ENCODE data around the gene RABGAP1L.
"Not testable (repeated sequence)": the region's sequence is repeated elsewhere in the genome, so short reads cannot be mapped to it uniquely, and the experiment has no call there.

Gene RABGAP1L

GRCh38 chr1:174884566-174884965 lies 725.2 kb downstream of the RABGAP1L start:
- TF ChIP-seq CTCF (IDR thresholded peaks at IDR 0.05; ENCODE audit: control extremely low read depth, extremely low read depth, low read depth, missing control alignments) = no peak
- CTCF ChIA-PET = interaction anchor here (1.2 kb wide), 1 partner anchor 27 kb away, joined by 4 read pairs; no protein-coding TSS in a partner anchor
- no peak for DNase-seq (ENCODE audit: extremely low spot score)
- POLR2A ChIA-PET = interaction anchor here (0.7 kb wide), 1 partner anchor 10 kb away, joined by 3 read pairs; no protein-coding TSS in a partner anchor

- ChIA-PET POLR2A (no interaction called here), CTCF (interaction anchor here (1.2 to 2.0 kb wide), 3 partner anchors 12 to 627 kb away, joined by 3 to 6 read pairs (median 4); no protein-coding TSS in a partner anchor)
- TF ChIP-seq CTCF (IDR thresholded peaks at IDR 0.05; ENCODE audit: control extremely low read depth, extremely low read depth, low read depth, missing control alignments) = no peak
- no peak for DNase-seq (ENCODE audit: extremely low spot score)
Observed at GRCh38 chr1:174890024-174890423, 730.7 kb downstream of the RABGAP1L start.

GRCh38 chr1:174892016-174892415 lies 732.7 kb downstream of the RABGAP1L start:
- TF ChIP-seq CTCF (IDR thresholded peaks at IDR 0.05; ENCODE audit: control extremely low read depth, extremely low read depth, low read depth, missing control alignments) = no peak
- ChIA-PET CTCF (interaction anchor here (1.1 to 2.2 kb wide), 3 partner anchors 15 to 107 kb away, joined by 3 to 5 read pairs (median 4); no protein-coding TSS in a partner anchor), POLR2A (no interaction called here)
- DNase-seq (ENCODE audit: extremely low spot score) = no peak

- POLR2A ChIA-PET = no interaction called here
- no peak for DNase-seq (ENCODE audit: extremely low spot score)
- no peak for TF ChIP-seq CTCF (IDR thresholded peaks at IDR 0.05; ENCODE audit: control extremely low read depth, extremely low read depth, low read depth, missing control alignments)
- CTCF ChIA-PET = interaction anchor here (0.8 to 1.7 kb wide), 4 partner anchors 8 to 20 kb away, joined by 3 to 4 read pairs (median 3); no protein-coding TSS in a partner anchor
Observed at GRCh38 chr1:174894117-174894762, 734.9 kb downstream of the RABGAP1L start.

GRCh38 chr1:174895610-174896009 lies 736.3 kb downstream of the RABGAP1L start:
- DNase-seq (ENCODE audit: extremely low spot score); CTCF ChIA-PET; POLR2A ChIA-PET: not testable (repeated sequence)

- DNase-seq (ENCODE audit: extremely low spot score) = no peak
- TF ChIP-seq CTCF (IDR thresholded peaks at IDR 0.05; ENCODE audit: control extremely low read depth, extremely low read depth, low read depth, missing control alignments) = no peak
- CTCF ChIA-PET = interaction anchor here (0.9 kb wide), 1 partner anchor 13 kb away, joined by 3 read pairs; no protein-coding TSS in a partner anchor
- POLR2A ChIA-PET = no interaction called here
Observed at GRCh38 chr1:174898102-174898797, 738.9 kb downstream of the RABGAP1L start.

- no peak for DNase-seq (ENCODE audit: extremely low spot score)
- no peak for TF ChIP-seq CTCF (IDR thresholded peaks at IDR 0.05; ENCODE audit: control extremely low read depth, extremely low read depth, low read depth, missing control alignments)
- ChIA-PET CTCF (no interaction called here), POLR2A (no interaction called here)
Observed at GRCh38 chr1:174900317-174900716, 741.0 kb downstream of the RABGAP1L start.
